Brain microvascular endothelial cell (primary cell): Measurements from ENCODE around the gene SELENOK.

Experiments
- DNase-seq: peaks from one replicate; pipeline ENCODE4 v3.0.0-alpha.2; 2020
- H3K27ac ChIP-seq: fragments of 250-450 bp; sonication (Bioruptor Pico); 2 replicates; pipeline ENCODE4 v1.5.1; 2020; ENCODE audit warnings: mild to moderate bottlenecking, moderate library complexity
- H3K27me3 ChIP-seq: fragments of 250-450 bp; sonication (Bioruptor Pico); replicated peaks from 2 replicates; pipeline ENCODE4 v1.5.1; 2020; ENCODE audit warnings: mild to moderate bottlenecking
- H3K36me3 ChIP-seq: fragments of 250-450 bp; sonication (Bioruptor Pico); replicated peaks from 2 replicates; pipeline ENCODE4 v1.5.1; 2020; ENCODE audit warnings: mild to moderate bottlenecking
- H3K4me3 ChIP-seq: 2 replicates; pipeline ENCODE4 v1.5.1; 2011; ENCODE audit warnings: low read depth, mild to moderate bottlenecking, control low read depth, low read length, moderate library complexity
- CTCF ChIP-seq: IDR thresholded peaks from 2 replicates; pipeline ENCODE4 v1.5.1; 2011; ENCODE audit warnings: low read depth, mild to moderate bottlenecking, moderate library complexity, low read length, control low read depth, inconsistent platforms; ENCODE audit errors: missing control alignments
- in situ Hi-C: cut with HindIII; loops from 2 replicates; pipeline ENCODE4 v1.10.0; 2017; ENCODE audit warnings: low sequenced_read_pairs, low pct_ligation_motif_present

The SELENOK gene

GRCh38 chr3:53902711-53903110 is 11.1 kb upstream of the SELENOK start:
- in situ Hi-C loops: no loop called here
- DNase-seq: no peak
- Histone ChIP-seq H3K27me3 (no peaks in the 10 kb centered on the region), H3K4me3 (no peak overlapping the region), H3K36me3 (no peaks in the 10 kb centered on the region), H3K27ac (no peak overlapping the region)
- no peak for TF ChIP-seq CTCF

GRCh38 chr3:53902067-53902466 is 10.4 kb upstream of the SELENOK start:
- Histone ChIP-seq H3K27ac (no peak overlapping the region), H3K4me3 (no peak overlapping the region), H3K27me3 (no peaks in the 10 kb centered on the region), H3K36me3 (no peaks in the 10 kb centered on the region)
- in situ Hi-C loops: no loop called here
- DNase-seq: no peak
- no peak for TF ChIP-seq CTCF

GRCh38 chr3:53900666-53901331 is 9.1 kb upstream of the SELENOK start:
- no peak for TF ChIP-seq CTCF
- Histone ChIP-seq H3K27ac (no peak overlapping the region), H3K4me3 (no peak overlapping the region), H3K36me3 (no peaks in the 10 kb centered on the region), H3K27me3 (no peaks in the 10 kb centered on the region)
- in situ Hi-C loops: no loop called here
- no peak for DNase-seq

GRCh38 chr3:53899750-53900149 is 8.1 kb upstream of the SELENOK start:
- Histone ChIP-seq H3K36me3 (no peaks in the 10 kb centered on the region), H3K27me3 (no peaks in the 10 kb centered on the region), H3K27ac (no peak overlapping the region), H3K4me3 (no peak overlapping the region)
- no peak for TF ChIP-seq CTCF
- DNase-seq: no peak
- in situ Hi-C loops: no loop called here

- Histone ChIP-seq H3K27me3 (no peaks in the 10 kb centered on the region), H3K36me3 (no peaks in the 10 kb centered on the region), H3K4me3 (peak overlapping the region; percentile 94), H3K27ac (peak overlapping the region; percentile 93)
- TF ChIP-seq CTCF: no peak
- in situ Hi-C loops: no loop called here
- no peak for DNase-seq
These were observed 603 bp upstream of the SELENOK start for GRCh38 chr3:53892286-53892637.
